Fibroblast of villous mesenchyme (primary cell): Measurements from ENCODE around the gene IL17B. TPM values are rescaled to one million over a fixed set of nuclear protein-coding genes. Genes with fewer than 3 reads are reported as not detected.

ENCODE experiments used
- DNase-seq: peaks from one replicate; pipeline ENCODE4 v3.0.0-alpha.2; 2010; ENCODE audit warnings: low read depth
- H3K4me3 ChIP-seq: 2 replicates; pipeline ENCODE4 v1.5.1; 2011; ENCODE audit warnings: low read depth, mild to moderate bottlenecking, low read length
- total RNA-seq: library from RNA; depleted of rRNA; stranded (reverse); fragments of >200 nt; gene quantifications from 2 replicates; pipeline ENCODE4 v1.2.3, GENCODE V29; 2012
- TF ChIP-seq, protein P1 (sequence below): IDR thresholded peaks from 2 replicates; pipeline ENCODE4 v1.5.1; 2012; ENCODE audit warnings: low read depth, mild to moderate bottlenecking, low read length; ENCODE audit not compliant: insufficient read depth

IL17B gene
- total RNA-seq, 1 donor = not detected

DNA sequence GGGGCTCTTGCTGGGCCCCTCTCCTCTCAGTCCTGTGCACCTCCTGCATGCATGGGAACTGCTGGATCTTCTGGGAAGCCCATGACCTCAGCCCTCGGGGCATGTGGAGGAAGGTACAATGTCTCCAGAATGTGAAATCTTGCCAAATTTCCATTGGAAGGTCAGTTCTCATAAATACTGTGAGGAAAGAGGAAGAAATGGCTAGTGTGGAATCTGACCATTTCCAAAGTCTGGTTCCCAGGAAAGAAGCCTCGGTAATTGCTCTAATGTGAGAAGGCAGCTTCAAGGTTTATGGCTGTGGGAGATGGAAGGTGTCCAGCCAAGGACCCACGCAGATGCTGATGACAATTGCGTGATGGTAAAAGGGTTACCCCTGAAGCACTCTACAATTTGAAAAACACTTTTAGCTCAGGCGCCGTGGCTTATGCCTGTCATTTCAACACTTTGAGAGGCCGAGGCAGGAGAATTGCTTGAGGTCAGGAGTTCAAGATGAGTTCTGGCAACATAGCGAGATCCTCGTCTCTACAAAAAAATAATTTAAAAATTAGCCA lies 8.1 kb upstream of the IL17B start:
- peak; percentile 97 for DNase-seq
- H3K4me3 ChIP-seq = no peak overlapping the region
- TF ChIP-seq, protein P1, sequence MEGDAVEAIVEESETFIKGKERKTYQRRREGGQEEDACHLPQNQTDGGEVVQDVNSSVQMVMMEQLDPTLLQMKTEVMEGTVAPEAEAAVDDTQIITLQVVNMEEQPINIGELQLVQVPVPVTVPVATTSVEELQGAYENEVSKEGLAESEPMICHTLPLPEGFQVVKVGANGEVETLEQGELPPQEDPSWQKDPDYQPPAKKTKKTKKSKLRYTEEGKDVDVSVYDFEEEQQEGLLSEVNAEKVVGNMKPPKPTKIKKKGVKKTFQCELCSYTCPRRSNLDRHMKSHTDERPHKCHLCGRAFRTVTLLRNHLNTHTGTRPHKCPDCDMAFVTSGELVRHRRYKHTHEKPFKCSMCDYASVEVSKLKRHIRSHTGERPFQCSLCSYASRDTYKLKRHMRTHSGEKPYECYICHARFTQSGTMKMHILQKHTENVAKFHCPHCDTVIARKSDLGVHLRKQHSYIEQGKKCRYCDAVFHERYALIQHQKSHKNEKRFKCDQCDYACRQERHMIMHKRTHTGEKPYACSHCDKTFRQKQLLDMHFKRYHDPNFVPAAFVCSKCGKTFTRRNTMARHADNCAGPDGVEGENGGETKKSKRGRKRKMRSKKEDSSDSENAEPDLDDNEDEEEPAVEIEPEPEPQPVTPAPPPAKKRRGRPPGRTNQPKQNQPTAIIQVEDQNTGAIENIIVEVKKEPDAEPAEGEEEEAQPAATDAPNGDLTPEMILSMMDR = no peak

GRCh38 chr5:149386166-149386565 lies 7.1 kb upstream of the IL17B start:
- DNase-seq = peak; percentile 73
- TF ChIP-seq, protein P1 = no peak

GRCh38 chr5:149383399-149383798 lies 4.3 kb upstream of the IL17B start:
- peak; percentile 37 for DNase-seq
- no peak overlapping the region for H3K4me3 ChIP-seq
- TF ChIP-seq, protein P1 = no peak

More at GRCh38 chr5:149386166-149386565, 7.1 kb upstream of the IL17B start:
- no peak overlapping the region for H3K4me3 ChIP-seq

GRCh38 chr5:149382517-149383220 lies 3.6 kb upstream of the IL17B start:
- DNase-seq = no peak
- H3K4me3 ChIP-seq = no peak overlapping the region
- TF ChIP-seq, protein P1 = no peak

- H3K4me3 ChIP-seq = no peak overlapping the region
- peak; percentile 82 for DNase-seq
- TF ChIP-seq, protein P1 = peak; percentile 89
These were observed 2.9 kb upstream of the IL17B start for GRCh38 chr5:149381986-149382338.

DNA sequence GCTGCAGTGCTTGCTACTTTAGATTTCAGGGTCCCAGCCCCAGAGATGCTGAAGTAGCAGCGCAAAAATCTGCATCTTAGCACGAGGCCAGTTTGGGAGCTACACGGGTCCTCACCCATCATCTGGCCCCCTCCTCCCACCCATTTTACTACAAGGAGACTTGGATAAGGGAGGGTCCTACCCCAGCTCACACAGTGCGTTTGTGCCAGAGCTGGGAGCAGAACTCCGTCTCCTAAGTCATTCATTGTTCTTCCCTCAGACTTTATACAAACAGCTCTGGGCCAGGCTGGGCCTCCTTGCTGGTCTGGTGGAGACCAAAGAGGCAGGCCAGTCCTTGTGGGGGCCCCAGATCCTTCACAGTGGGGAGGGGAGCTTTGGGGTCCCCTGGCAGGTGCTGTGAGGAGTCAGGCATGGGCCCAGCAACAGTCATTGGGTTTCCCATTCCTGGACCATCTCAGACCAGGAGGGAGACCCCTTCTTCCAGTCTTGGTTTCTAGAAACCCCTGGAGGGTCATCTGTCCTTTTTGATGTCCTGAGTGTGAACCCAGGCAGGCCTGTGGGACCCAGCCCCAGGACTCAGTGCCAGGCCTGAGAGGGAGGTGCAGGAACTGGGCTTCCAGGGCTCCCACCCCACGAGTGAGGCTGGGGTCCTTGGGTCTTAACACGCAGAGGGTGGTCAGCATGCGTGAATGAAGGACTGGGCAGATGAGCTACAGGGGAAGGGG lies 2.3 kb upstream of the IL17B start:
- H3K4me3 ChIP-seq = no peak overlapping the region
- TF ChIP-seq, protein P1 = no peak
- DNase-seq = no peak
